Liver (tissue), 3 donors: Measurements from ENCODE around the gene IWS1.

Experiments used
- CTCF ChIP-seq: fragments of 150-350 bp; IDR thresholded peaks from 2 replicates; pipeline ENCODE4 v1.5.1; 2017; ENCODE audit warnings: improper control_type of control experiment, low read depth, low read length; ENCODE audit not compliant: missing input control
- EGR1 ChIP-seq, 2 donors: IDR thresholded peaks; 2 replicates each; pipeline ENCODE4 v1.6.1; 2016 to 2018; ENCODE audit warnings: antibody characterized with exemption in 2 of 2, low read depth in 2 of 2
- FOXA1 ChIP-seq: IDR thresholded peaks from 2 replicates; pipeline ENCODE4 v1.6.1; 2016; ENCODE audit warnings: antibody characterized with exemption
- GABPA ChIP-seq, 2 donors: IDR thresholded peaks in 1 of 2; conservative IDR thresholded peaks in 1 of 2; 2 replicates each; pipeline ENCODE4 v1.6.1; 2016; ENCODE audit warnings: antibody characterized with exemption in 2 of 2, mild to moderate bottlenecking in 1 of 2, moderate library complexity in 1 of 2
- JUND ChIP-seq, 2 donors: IDR thresholded peaks; 2 replicates each; pipeline ENCODE4 v1.6.1; 2016; ENCODE audit warnings: antibody characterized with exemption in 2 of 2
- NR2F2 ChIP-seq: IDR thresholded peaks from 2 replicates; pipeline ENCODE4 v1.6.1; 2016; ENCODE audit warnings: antibody characterized with exemption
- SP1 ChIP-seq: IDR thresholded peaks from 2 replicates; pipeline ENCODE4 v1.6.1; 2018; ENCODE audit warnings: antibody characterized with exemption, mild to moderate bottlenecking
- YY1 ChIP-seq: IDR thresholded peaks from 2 replicates; pipeline ENCODE4 v1.6.1; 2016; ENCODE audit warnings: antibody characterized with exemption, mild to moderate bottlenecking
- donor health status: healthy.
- donor health status: healthy.

GRCh38 chr2:127471286-127471988 is 54.9 kb downstream of the IWS1 start:
- TF ChIP-seq JUND (IDR thresholded peaks at IDR 0.05) (peak in 1 of 2 donors; percentile 28), SP1 (peak; percentile 45), CTCF (no peak), YY1 (peak; percentile 39), GABPA (IDR thresholded peaks at IDR 0.05 in 1 of 2, conservative IDR thresholded peaks at IDR 0.05 in 1 of 2) (no peak), FOXA1 (no peak), EGR1 (IDR thresholded peaks at IDR 0.05; ENCODE audit: low read depth in 2 of 2) (no peak), NR2F2 (no peak)
